ENCODE results near the gene MAN1A2. TPM values are rescaled to one million over a fixed set of nuclear protein-coding genes. Genes with fewer than 3 reads are reported as not detected.

The MAN1A2 gene
- total RNA-seq, 2 donors from 2014 or later: 43.8 to 63.6 TPM

- Histone ChIP-seq H3K4me3 (no peak overlapping the region), H3K27me3 (replicated peaks; ENCODE audit: insufficient read depth) (no peaks in the 10 kb centered on the region), H3K27ac (no peak overlapping the region), H3K9me3 (no peaks in the 10 kb centered on the region), H3K4me1 (replicated peaks) (peaks cover 26% of the 10 kb centered on the region), H3K36me3 (no peaks in the 10 kb centered on the region)
- TF ChIP-seq POLR2AphosphoS5 (IDR thresholded peaks at IDR 0.05) (no peak), CTCF (IDR thresholded peaks at IDR 0.05) (no peak)
- 77% methylated on average over 10 of the region's 10 CpGs for WGBS
- intact Hi-C loops (cut with DNase I): no loop called here
- no peak for DNase-seq (ENCODE audit: low spot score)
These were observed 206.3 kb downstream of the MAN1A2 start for GRCh38 chr1:117573386-117574023.

- Histone ChIP-seq H3K27me3 (replicated peaks; ENCODE audit: insufficient read depth) (no peaks in the 10 kb centered on the region), H3K36me3 (no peaks in the 10 kb centered on the region), H3K4me1 (replicated peaks) (peaks cover 26% of the 10 kb centered on the region), H3K9me3 (no peaks in the 10 kb centered on the region), H3K4me3 (no peak overlapping the region), H3K27ac (peak overlapping the region in 1 of 2 donors; percentile 50)
- DNase-seq (ENCODE audit: low spot score): peak; percentile 42
- intact Hi-C loops (cut with DNase I): no loop called here
- TF ChIP-seq CTCF (IDR thresholded peaks at IDR 0.05) (no peak), POLR2AphosphoS5 (IDR thresholded peaks at IDR 0.05) (peak; percentile 85)
- 40% methylated on average over 5 of the region's 5 CpGs for WGBS
These were observed 207.0 kb downstream of the MAN1A2 start for GRCh38 chr1:117574161-117574835.

- H3K36me3 ChIP-seq: no peaks in the 10 kb centered on the region
- 90% methylated on average over 8 of the region's 8 CpGs for WGBS
- H3K27me3 ChIP-seq (replicated peaks; ENCODE audit: insufficient read depth): no peaks in the 10 kb centered on the region
- intact Hi-C loops (cut with DNase I): no loop called here
- TF ChIP-seq POLR2A (IDR thresholded peaks at IDR 0.05) (no peak), POLR2AphosphoS5 (IDR thresholded peaks at IDR 0.05) (no peak), CTCF (IDR thresholded peaks at IDR 0.05) (no peak)
- H3K4me1 ChIP-seq (replicated peaks): peaks cover 26% of the 10 kb centered on the region
- H3K4me3 ChIP-seq: no peak overlapping the region
- no peak for DNase-seq (ENCODE audit: low spot score)
- H3K27ac ChIP-seq: no peak overlapping the region
- H3K9me3 ChIP-seq: no peaks in the 10 kb centered on the region
These were observed 208.5 kb downstream of the MAN1A2 start for GRCh38 chr1:117575586-117576225.

- H3K27ac ChIP-seq: no peak overlapping the region
- 100% methylated on average over 3 of the region's 3 CpGs for WGBS
- DNase-seq (ENCODE audit: low spot score): no peak
- intact Hi-C loops (cut with DNase I): no loop called here
- H3K9me3 ChIP-seq: no peaks in the 10 kb centered on the region
- peaks cover 23% of the 10 kb centered on the region for H3K4me1 ChIP-seq (replicated peaks)
- no peak for TF ChIP-seq POLR2A (IDR thresholded peaks at IDR 0.05)
- H3K4me3 ChIP-seq: no peak overlapping the region
- no peaks in the 10 kb centered on the region for H3K27me3 ChIP-seq (replicated peaks; ENCODE audit: insufficient read depth)
- no peaks in the 10 kb centered on the region for H3K36me3 ChIP-seq
These were observed 209.0 kb downstream of the MAN1A2 start for GRCh38 chr1:117576236-117576635.

GRCh38 chr1:117577191-117577885, 210.1 kb downstream of the MAN1A2 start:
- no peaks in the 10 kb centered on the region for H3K36me3 ChIP-seq
- DNase-seq (ENCODE audit: low spot score): no peak
- no peak overlapping the region for H3K27ac ChIP-seq
- no peak for TF ChIP-seq POLR2AphosphoS5 (IDR thresholded peaks at IDR 0.05)
- TF ChIP-seq CTCF (IDR thresholded peaks at IDR 0.05): no peak
- no peak for TF ChIP-seq POLR2A (IDR thresholded peaks at IDR 0.05)
- 61% methylated on average over 2 of the region's 2 CpGs for WGBS
- H3K4me1 ChIP-seq (replicated peaks): peaks cover 18% of the 10 kb centered on the region
- H3K27me3 ChIP-seq (replicated peaks; ENCODE audit: insufficient read depth): no peaks in the 10 kb centered on the region
- no peak overlapping the region for H3K4me3 ChIP-seq
- intact Hi-C loops (cut with DNase I): no loop called here
- no peaks in the 10 kb centered on the region for H3K9me3 ChIP-seq

Measured in prostate gland (tissue), 2 donors.